Stimulated activated CD4-positive, alpha-beta T cell treated with anti-CD3 and anti-CD28 coated beads, Interleukin-4, amount 100 ng/mL, for 1 hour (primary cell): ENCODE data around the gene SLC1A7.
"Not testable (repeated sequence)": the region's sequence is repeated elsewhere in the genome, so short reads cannot be mapped to it uniquely, and the experiment has no call there.

ENCODE experiments used
- DNase-seq: peaks from one replicate; pipeline ENCODE4 v3.0.0-alpha.2; 2020

SLC1A7 gene

GRCh38 chr1:53142226-53142853 is at the start of gene SLC1A7:
TSS of gene SLC1A7 (minus strand) at chr1:53142638. CDS start at chr1:53142449, 189 bp downstream.
- DNase-seq = no peak

- no peak for DNase-seq
These were observed 47.8 kb upstream of the SLC1A7 start for GRCh38 chr1:53190210-53190611.

- no peak for DNase-seq
These were observed 46.6 kb upstream of the SLC1A7 start for GRCh38 chr1:53189061-53189460.

GRCh38 chr1:53188099-53188498 is 45.7 kb upstream of the SLC1A7 start:
- no peak for DNase-seq

GRCh38 chr1:53187401-53187800 is 45.0 kb upstream of the SLC1A7 start:
- DNase-seq = no peak

GRCh38 chr1:53186533-53186932 is 44.1 kb upstream of the SLC1A7 start:
- no peak for DNase-seq

- not testable (repeated sequence) for DNase-seq
These were observed 43.5 kb upstream of the SLC1A7 start for GRCh38 chr1:53185955-53186297.

- DNase-seq = no peak
These were observed 40.9 kb upstream of the SLC1A7 start for GRCh38 chr1:53183095-53183990.

- no peak for DNase-seq
These were observed 40.3 kb upstream of the SLC1A7 start for GRCh38 chr1:53182716-53183094.

- peak; percentile 84 for DNase-seq
These were observed 39.7 kb upstream of the SLC1A7 start for GRCh38 chr1:53182111-53182593.

- no peak for DNase-seq
These were observed 38.5 kb upstream of the SLC1A7 start for GRCh38 chr1:53180951-53181350.

GRCh38 chr1:53180226-53180625 is 37.8 kb upstream of the SLC1A7 start:
- no peak for DNase-seq

- DNase-seq = no peak
These were observed 34.2 kb upstream of the SLC1A7 start for GRCh38 chr1:53176452-53177208.

- no peak for DNase-seq
These were observed 32.8 kb upstream of the SLC1A7 start for GRCh38 chr1:53174971-53175913.

GRCh38 chr1:53172426-53173128 is 30.1 kb upstream of the SLC1A7 start:
- DNase-seq = no peak

- no peak for DNase-seq
These were observed 24.5 kb upstream of the SLC1A7 start for GRCh38 chr1:53166912-53167311.

- DNase-seq = no peak
These were observed 23.9 kb upstream of the SLC1A7 start for GRCh38 chr1:53166366-53166765.

GRCh38 chr1:53165408-53165961 is 23.0 kb upstream of the SLC1A7 start:
- no peak for DNase-seq

GRCh38 chr1:53163291-53163768 is 20.9 kb upstream of the SLC1A7 start:
- no peak for DNase-seq

- DNase-seq = no peak
These were observed 20.2 kb upstream of the SLC1A7 start for GRCh38 chr1:53162621-53163020.

- no peak for DNase-seq
These were observed 18.5 kb upstream of the SLC1A7 start for GRCh38 chr1:53160924-53161378.
